GM19438 (cell line): Measurements from ENCODE around the gene ACVR1B.
"Not testable (repeated sequence)": the region's sequence is repeated elsewhere in the genome, so short reads cannot be mapped to it uniquely, and the experiment has no call there.

Experiments
- ATAC-seq: cut with Tn5 transposase; IDR thresholded peaks from one replicate; pipeline ENCODE4 v1.9.1; 2021; ENCODE audit warnings: low read depth; ENCODE audit not compliant: unreplicated experiment

ACVR1B gene

DNA sequence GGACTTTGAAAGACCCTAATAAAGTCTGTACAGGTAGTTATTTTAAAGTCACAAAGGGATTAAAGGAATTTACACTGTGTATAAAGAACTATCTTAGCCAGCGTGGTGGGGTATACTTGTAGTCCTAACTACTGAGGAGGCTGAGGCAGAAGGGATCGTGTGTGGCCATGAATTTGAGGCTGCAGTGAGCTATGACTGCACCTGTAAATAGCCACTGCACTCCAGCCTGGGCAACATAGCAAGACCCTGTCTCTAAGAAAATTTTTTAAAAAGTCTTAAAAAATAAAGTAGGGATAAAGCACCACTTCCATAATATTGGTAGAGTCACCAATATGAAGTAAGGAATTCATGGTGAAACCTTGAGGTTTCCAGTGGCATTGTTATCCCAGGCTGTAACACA, 18.1 kb downstream of the ACVR1B start:
- ATAC-seq = no peak

DNA sequence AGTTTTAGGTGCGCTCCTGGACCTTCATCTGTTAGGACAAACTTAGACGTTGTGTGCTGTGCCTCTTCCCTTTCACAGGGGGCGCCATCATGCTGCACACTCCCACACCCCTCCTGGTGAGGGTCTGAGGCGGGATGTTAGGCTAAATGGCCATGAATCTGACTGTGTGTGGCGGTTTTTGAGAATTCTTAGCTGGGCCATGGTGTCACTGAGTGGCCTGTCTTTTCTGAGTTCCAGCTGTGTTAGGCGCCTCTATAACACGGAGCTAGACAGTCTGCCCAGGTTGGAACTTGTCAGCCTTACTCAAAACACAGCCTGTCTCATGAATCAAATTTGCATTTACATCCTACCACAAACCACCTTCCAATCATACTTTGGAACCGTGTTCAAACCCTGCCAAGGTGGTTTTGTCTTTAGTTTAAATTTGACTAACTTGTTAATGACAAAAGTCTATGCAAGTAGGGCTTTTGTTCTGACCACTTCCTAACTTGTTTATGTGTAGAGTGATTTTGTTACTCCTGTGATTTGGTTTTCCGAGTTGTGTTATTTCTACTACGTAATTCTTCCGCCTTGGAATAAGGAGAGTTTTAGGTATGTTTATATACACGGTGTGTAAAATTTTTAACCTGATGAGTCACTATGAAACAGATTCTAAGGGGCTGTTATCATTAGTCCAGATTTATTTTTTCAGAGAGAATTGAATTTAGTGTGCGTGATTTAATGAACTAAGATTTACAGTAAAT, 19.6 kb downstream of the ACVR1B start:
- peak; percentile 83 for ATAC-seq

DNA sequence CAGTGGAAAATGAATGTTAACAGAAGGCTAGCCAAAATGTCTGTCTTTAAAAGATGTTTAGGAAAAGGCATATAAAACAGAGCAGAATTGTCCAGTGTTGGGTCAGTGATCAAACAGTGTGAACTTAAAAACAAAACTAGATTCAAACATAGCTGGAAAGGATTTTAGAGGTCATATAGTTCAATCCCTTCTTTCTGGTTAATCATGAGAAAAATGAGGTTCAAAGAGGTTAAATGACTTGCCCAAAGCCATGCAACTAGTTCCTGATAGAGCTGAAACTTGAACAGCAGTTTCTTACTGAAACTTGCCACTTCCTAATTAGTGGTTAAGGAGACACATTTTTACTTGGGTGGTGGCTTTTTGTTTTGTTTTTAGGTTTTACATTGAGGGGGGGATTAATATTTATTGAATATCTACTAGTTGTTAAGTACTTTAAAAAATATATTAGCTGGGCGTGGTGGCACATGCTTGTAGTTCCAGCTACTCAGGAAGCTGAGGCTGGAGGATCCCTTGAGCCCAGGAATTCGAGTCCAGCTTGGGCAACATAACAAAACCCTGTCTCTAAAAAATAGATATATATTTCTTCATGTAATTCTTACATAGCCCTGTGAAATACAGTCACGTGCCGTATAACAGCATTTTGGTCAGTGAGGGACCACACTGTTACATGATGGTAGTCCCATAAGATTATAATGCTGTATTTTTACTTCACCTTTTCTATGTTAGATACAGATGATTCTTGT, 20.4 kb downstream of the ACVR1B start:
- ATAC-seq = no peak

DNA sequence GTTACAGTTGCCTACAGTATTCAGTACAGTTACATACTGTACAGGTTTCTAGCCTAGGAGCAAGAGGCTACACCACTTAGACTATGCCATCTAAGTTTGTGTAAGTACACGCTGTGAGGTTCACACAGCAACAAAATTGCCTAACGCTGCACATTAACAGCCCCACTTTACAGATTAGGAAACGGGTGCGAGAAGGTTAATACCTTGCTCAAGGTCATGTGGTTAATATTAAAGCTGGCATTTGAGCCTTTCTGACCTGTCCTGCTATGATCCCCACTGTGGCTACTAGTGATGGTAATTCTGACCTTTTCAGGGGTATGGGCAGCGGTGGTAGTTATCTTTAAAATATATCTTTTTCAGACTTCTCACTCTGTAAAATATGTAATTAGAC, 20.9 kb downstream of the ACVR1B start:
- ATAC-seq = no peak

DNA sequence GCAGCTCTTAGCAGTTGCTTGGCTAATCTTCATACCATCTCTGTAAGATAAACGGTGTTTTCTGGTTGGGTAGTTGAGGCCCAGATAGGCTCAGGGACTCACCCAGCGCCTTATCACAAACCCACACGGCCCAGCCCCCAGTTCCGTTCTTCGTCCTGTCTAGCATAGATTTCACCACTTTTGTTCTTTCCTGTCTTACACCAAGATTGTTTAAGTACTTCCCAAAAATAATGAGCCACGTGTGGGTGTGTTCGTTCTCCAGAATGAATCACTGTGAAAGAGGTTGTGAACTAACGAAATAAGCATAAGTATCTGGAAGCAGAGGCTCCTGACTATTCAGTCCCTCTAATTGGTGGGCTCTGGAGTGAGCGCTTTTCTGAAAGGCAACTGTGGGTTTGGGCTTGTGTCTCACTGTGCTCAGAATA, 21.4 kb downstream of the ACVR1B start:
- no peak for ATAC-seq

DNA sequence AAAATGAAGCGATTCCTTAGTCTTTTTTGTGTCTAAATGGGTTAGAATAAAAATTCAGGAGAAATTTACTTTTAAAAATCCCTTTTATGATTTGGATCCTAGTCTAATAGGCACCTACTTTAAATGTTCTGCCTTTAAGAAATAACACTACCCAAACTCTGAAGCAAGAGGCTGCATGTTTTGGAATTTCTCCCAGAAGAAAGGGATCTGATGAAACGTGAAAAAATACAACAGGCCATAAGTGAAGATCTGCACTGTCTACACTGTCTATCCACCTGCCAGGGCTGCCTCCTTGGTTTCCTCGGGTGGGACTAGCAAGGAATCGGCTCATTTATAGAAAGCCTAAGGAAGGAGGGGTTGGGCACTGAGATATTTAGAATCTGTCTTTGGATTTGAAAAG, 22.1 kb downstream of the ACVR1B start:
- no peak for ATAC-seq

DNA sequence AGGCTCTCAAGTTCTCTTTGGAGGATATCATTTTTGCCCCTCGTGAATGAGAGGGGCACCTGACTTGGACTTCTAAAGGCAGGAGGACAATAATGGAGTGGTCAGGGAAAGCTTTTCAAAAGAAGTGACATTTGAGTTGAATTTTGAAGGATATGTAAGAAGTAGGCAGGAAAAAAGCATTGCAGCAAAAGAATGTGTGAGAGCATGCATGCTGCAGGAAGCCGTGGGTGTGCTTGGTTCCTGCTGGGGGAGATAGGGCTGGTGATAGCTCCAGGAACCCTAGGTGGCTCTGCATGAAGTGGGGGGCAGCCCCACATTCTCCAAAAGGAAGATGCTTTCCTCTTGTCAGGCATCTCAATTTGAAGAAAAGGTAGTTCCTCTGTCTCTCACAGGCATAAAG, 23.1 kb downstream of the ACVR1B start:
- ATAC-seq = no peak

DNA sequence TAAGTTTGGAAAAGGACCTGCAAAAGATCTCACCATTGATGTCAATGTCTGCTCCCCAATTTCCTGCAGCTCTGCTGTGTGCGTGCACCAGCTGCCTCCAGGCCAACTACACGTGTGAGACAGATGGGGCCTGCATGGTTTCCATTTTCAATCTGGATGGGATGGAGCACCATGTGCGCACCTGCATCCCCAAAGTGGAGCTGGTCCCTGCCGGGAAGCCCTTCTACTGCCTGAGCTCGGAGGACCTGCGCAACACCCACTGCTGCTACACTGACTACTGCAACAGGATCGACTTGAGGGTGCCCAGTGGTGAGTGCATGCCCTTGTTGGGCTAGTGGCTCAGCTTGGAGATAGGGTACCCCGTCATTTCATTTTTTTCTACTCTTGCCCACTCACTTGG, 23.7 kb downstream of the ACVR1B start:
- no peak for ATAC-seq

DNA sequence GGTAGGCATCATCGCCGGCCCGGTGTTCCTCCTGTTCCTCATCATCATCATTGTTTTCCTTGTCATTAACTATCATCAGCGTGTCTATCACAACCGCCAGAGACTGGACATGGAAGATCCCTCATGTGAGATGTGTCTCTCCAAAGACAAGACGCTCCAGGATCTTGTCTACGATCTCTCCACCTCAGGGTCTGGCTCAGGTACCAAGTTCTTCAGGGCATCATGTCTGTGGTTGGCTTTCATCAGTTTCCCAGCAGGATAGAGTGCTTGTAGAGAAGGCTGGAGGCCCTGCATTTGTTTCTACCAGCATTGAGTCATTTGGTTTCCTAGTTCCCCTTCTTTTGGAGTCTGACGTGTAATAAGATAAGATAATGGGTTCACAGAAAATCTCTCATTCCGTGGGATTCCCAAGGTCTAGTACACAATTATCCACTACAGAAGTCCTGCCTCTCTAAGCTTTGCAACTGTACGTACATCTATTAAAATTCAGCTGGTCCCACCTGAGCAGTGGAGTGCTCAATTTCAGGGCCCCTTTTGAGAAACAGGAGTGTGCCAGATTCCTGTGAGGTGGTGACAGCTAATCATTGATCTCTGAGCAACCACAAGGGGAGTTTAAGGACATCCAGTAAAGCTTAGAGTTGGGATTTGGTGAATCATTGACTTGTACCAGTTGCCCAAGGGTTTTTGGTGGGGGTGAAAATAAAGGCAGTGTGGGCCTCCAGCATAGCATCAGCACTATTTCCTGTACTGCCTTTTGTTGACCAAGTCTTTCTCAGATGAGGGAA, 25.1 kb downstream of the ACVR1B start:
- ATAC-seq = no peak

DNA sequence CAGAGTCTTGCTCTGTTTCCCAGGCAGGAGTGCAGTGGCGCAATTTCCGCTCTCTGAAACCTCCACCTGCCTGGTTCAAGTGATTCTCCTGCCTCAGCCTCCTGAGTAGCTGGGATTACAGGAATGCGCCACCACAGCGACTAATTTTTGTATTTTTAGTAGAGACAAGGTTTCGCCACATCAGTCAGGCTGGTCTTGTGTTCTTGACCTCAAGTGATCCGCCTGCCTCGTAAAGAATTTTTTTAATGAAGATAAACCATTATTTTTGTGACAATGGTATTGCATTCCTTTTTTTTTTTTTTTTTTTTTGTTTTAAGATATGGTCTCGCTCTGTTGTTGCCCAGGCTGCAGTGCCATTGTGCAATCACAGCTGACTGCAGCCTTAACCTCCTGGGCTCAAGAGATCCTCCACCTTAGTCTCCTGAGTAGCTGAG, 25.8 kb downstream of the ACVR1B start:
- ATAC-seq = no peak

DNA sequence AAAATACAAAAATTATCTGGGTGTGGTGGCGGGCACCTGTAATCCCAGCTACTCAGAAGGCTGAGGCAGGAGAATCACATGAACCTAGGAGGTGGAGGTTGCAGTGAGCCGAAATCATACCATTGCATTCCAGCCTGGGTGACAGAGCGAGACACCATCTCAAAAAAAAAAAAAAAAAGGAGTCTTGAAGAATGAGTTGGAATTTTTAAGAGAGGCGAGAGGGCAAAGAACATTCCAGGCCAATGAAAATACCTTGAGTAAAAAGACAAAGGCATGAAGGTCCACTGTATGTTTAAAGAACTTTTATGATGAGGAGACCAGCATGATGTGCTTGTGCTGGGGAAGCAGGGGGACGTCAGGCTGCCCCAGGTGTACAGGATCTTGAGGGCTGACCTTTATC, 27.8 kb downstream of the ACVR1B start:
- not testable (repeated sequence) for ATAC-seq

DNA sequence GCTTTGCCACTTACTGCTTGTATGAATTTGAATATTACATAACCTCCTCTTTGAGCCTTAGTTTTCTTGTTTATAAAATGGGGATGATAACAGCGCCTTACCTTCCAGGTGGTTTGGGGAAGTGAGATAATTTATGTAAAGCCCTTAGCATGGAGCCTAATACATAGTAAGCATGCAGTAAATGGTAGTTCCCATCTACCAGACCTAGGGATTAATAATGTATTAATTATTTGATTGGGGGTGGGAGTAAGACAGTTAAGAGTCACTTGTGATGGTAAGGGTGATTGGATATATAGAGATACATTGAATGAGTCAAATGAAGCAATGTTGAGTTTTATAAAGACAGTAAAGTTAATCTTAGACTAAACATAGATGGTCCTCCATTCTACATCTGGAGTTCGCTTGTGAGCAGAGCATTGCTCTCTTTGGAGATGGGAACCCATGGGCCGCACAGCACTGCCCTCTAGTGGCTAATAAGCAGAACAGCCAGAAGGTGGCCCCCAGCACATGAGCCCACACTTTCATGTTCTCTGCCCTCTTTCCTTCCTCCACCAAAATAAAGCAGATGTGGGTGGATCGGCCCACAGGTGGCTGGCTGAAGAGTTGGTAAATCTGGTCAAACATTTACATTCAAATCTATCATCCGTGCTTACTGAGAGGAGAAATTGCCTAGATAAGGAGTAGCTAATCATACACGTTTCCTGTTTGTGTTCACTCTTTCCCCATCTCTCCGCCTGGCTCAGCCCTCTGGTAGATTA, 28.7 kb downstream of the ACVR1B start:
- peak; percentile 77 for ATAC-seq

DNA sequence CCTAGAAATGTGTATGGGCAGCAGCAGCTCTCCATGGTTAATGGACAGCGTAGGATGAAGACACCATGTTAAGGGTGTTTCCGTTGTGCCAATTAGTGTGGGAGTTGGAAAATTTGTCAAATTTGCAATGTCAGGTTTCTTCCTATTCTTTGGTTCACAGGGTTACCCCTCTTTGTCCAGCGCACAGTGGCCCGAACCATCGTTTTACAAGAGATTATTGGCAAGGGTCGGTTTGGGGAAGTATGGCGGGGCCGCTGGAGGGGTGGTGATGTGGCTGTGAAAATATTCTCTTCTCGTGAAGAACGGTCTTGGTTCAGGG, 29.3 kb downstream of the ACVR1B start:
- ATAC-seq = no peak

DNA sequence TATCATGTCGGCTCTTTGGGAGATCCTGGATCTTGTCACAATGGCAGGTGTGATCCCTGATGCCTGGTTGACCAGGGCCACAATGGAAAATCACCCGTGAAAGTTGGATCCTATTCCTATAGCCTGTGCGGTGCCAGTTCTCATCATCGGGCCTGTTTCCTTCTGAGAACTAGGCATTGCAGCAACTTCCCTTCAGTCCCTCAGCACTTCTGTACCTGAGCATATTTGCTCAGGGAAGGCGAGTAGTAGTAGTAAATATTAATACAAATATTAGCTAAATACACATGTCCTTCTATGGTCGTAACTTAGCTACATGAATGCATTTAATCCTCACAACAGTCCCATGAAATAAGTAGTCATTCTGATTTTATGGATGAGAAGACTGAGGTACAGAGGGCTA, 33.2 kb downstream of the ACVR1B start:
- no peak for ATAC-seq

DNA sequence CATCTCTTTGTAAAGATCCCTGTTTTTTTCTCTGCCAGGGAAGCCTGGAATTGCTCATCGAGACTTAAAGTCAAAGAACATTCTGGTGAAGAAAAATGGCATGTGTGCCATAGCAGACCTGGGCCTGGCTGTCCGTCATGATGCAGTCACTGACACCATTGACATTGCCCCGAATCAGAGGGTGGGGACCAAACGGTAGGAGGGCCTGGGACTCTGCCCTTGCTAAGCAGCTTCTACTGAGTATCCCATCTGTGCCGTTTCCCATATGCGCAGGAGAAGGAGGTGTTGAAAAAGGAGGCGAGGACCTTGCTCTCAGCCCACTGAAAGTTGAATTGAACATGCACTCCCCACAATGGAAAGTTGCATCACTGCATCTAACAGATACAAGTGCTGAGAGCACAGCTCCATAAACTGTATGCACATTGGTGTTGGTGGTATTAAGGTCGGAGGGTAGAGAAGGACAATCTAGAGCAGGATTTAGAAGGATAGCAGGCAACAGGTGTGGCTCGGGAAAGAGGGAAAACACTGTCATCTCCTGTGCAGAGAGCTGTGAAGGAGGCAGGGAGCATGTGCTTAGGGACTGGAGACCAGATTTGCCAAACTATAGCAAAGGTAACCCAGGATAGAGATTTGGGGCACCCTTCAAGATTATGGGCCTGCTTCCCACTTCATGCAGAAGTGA, 33.8 kb downstream of the ACVR1B start:
- ATAC-seq = no peak

DNA sequence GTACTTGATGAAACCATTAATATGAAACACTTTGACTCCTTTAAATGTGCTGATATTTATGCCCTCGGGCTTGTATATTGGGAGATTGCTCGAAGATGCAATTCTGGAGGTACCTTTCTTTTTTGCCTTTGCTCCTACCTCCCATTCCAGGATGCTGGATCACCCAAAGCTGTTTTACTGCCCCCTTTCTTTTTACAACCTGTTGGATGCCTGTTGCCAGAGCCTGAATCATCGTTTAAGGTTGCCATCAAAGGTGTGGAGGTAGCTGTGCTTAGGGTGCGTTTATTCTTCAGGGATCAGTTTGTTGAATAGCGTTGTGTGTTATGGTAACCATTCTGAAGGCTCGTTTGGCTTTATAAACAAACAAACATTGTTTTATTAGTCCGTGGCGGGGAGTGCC, 35.3 kb downstream of the ACVR1B start:
- ATAC-seq = no peak

DNA sequence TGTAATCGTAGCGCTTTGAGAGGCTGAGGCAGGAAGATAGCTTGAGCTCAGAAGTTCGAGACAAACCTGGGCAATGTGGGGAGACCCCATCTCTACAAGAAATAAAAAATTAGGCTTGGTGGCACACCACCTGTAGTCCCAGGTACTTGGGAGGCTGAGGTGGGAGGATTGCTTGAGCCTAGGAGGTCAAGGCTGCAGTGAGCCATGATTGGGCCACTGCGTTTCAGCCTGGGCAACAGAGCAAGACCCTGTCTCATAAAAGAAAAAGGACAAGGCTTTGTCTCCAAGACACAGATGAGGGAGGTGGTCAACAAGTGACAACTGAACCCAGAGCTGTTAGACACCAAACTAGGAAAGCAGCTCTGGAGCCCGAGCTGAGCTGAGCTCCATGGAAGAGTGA, 40.7 kb downstream of the ACVR1B start:
- no peak for ATAC-seq

DNA sequence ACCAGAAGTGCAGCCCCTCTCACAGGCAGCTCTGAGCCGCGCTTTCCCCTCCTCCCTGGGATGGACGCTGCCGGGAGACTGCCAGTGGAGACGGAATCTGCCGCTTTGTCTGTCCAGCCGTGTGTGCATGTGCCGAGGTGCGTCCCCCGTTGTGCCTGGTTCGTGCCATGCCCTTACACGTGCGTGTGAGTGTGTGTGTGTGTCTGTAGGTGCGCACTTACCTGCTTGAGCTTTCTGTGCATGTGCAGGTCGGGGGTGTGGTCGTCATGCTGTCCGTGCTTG, 43.0 kb downstream of the ACVR1B start:
- no peak for ATAC-seq

DNA sequence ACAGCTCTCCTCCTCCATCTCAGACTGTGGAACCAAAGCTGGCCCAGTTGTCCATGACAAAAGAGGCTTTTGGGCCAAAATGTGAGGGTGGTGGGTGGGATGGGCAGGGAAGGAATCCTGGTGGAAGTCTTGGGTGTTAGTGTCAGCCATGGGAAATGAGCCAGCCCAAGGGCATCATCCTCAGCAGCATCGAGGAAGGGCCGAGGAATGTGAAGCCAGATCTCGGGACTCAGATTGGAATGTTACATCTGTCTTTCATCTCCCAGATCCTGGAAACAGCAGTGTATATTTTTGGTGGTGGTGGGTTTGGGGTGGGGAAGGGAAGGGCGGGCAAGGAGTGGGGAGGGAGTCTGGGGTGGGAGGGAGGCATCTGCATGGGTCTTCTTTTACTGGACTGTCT, 43.5 kb downstream of the ACVR1B start:
- no peak for ATAC-seq

DNA sequence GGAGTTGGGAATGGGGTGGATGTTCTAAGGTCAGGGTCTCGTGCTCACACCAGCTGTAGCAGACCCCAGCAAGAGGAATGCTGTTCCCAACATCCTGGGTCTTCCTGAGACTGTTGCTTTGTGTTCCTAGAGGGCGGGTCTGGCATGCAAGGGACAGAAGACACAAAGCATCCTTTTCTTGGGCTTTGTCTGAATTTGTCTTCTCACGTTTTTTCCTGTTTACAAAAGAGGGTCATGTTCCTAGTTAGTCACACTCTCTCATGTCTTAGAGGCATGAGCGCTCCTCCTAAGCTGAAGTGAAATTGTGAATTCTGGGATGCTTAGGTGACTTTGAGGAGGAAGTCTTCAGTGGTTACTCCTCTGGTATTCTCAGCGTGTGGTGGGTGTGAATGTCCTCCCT, 45.6 kb downstream of the ACVR1B start:
- no peak for ATAC-seq
